Kidney (tissue), 14 donors: ENCODE data around the gene TBC1D10A. TPM values are rescaled to one million over a fixed set of nuclear protein-coding genes. Genes with fewer than 3 reads are reported as not detected.

Experiments
- DNase-seq, 5 donors: peaks; one replicate each; pipeline ENCODE4 v3.0.0-alpha.2; 2013 to 2020
- FAIRE-seq: peaks from 2 replicates; lab custom pipeline; 2012; peaks lifted over from hg19 to GRCh38; lab: Jason Lieb, UNC
- H3K27ac ChIP-seq, 2 donors: one replicate each; pipeline ENCODE4 v1.7.0; 2013; ENCODE audit warnings: low read depth in 2 of 2, low read length in 2 of 2, inconsistent platforms in 1 of 2
- H3K27me3 ChIP-seq: one replicate; pipeline ENCODE4 v1.7.1; 2013; ENCODE audit warnings: low read length, inconsistent platforms; ENCODE audit not compliant: control insufficient read depth, insufficient read depth
- H3K36me3 ChIP-seq, 3 donors: one replicate each; pipeline versions ENCODE4 v1.7.0 to v1.7.1; 2013; ENCODE audit warnings: low read length in 3 of 3, control low read depth in 1 of 3, inconsistent platforms in 1 of 3; ENCODE audit not compliant: insufficient read depth in 3 of 3, control insufficient read depth in 2 of 3
- H3K4me1 ChIP-seq, 3 donors: one replicate each; pipeline versions ENCODE4 v1.7.0 to v1.7.1; 2013; ENCODE audit warnings: low read length in 3 of 3, inconsistent platforms in 1 of 3, low read depth in 1 of 3; ENCODE audit not compliant: control insufficient read depth in 2 of 3, insufficient read depth in 2 of 3
- H3K4me3 ChIP-seq, 3 donors: one replicate each; pipeline versions ENCODE4 v1.7.0 to v1.8.1; 2013; ENCODE audit warnings: low read length in 3 of 3, control low read depth in 1 of 3, inconsistent platforms in 1 of 3
- H3K9ac ChIP-seq, 3 donors: one replicate each; pipeline versions ENCODE4 v1.7.0 to v1.7.1; 2013; ENCODE audit warnings: low read length in 3 of 3, control low read depth in 1 of 3, inconsistent platforms in 1 of 3
- H3K9me3 ChIP-seq, 3 donors: one replicate each; pipeline versions ENCODE4 v1.7.0 to v1.7.1; 2013; ENCODE audit warnings: low read length in 3 of 3, control low read depth in 1 of 3, inconsistent platforms in 1 of 3; ENCODE audit not compliant: control insufficient read depth in 2 of 3, insufficient read depth in 1 of 3
- CTCF ChIP-seq: IDR thresholded peaks from 3 replicates; pipeline ENCODE4 v1.5.1; 2012; ENCODE audit warnings: mild to moderate bottlenecking, moderate library complexity, borderline replicate concordance; ENCODE audit not compliant: insufficient read depth; ENCODE audit errors: extremely low read depth
- intact Hi-C: fragments of 100-400 bp; cut with DNase I; formaldehyde crosslinking; loops from one replicate; pipeline ENCODE4 v1.11.1; 2022
- polyA plus RNA-seq: library from polyadenylated mRNA; stranded (reverse); fragments of 350-450 nt; fragmentation: Illumina TruSeq; extraction: RNeasy Lipid Tissue Mini Kit (QIAGEN cat#74804); gene quantifications from one replicate; pipeline ENCODE4 v1.2.3, GENCODE V29; 2014; ENCODE audit warnings: low read depth, low replicate concordance; ENCODE audit not compliant: insufficient read depth
- total RNA-seq: library from RNA; stranded (reverse); fragmentation: NEBNext Ultra II Directional; extraction: Animal tissue kit (Norgen Biotek cat#: 25700); gene quantifications from one replicate; pipeline ENCODE4 v1.2.1, GENCODE V29; 2021
- donor health status: control.
- donor health status: control.
- donor health status: control.
- donor health status: control.
- donor health status: control.
- donor health status: DM: yes; HTN: yes; CAD: no.
- donor health status: Normal renal cell carcinoma (clear cell type).

TBC1D10A gene
- total and polyA plus RNA-seq, 2 donors from 2014 or later: 31.0 to 34.5 TPM

GRCh38 chr22:30296833-30297232, 29.9 kb downstream of the TBC1D10A start:
- H3K36me3 ChIP-seq: peaks cover 0 to 78% (median 39%) of the 10 kb centered on the region in 3 donors
- no peak overlapping the region for H3K27ac ChIP-seq
- intact Hi-C loops: no loop called here
- no peak for TF ChIP-seq CTCF
- no peak for DNase-seq
- FAIRE-seq: no peak
- no peaks in the 10 kb centered on the region for H3K27me3 ChIP-seq
- peaks cover 0 to 9% (median 4%) of the 10 kb centered on the region in 3 donors for H3K4me1 ChIP-seq
- no peaks in the 10 kb centered on the region for H3K9me3 ChIP-seq
- H3K9ac ChIP-seq: no peak overlapping the region
- no peak overlapping the region for H3K4me3 ChIP-seq

DNA sequence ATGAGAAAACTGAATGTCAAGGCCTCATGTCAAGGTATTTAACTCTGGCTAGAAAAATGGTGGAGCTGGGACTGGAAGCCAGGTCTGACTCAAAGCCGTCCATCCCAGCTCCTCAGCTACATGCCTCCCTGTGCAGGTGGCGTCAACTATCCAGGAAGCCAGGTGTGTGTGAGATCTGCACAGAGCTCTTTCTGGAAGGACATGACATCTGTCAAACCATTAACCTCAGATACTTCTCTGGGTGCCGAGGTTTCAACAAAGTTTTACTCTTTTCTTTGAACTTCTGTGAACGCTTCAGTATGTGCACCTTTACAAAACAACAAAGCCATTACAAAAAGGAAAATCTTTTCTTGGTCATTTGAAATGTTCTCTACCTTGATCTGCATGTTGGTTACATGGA, 30.4 kb downstream of the TBC1D10A start:
- intact Hi-C loops: no loop called here
- no peaks in the 10 kb centered on the region for H3K27me3 ChIP-seq
- no peak overlapping the region for H3K27ac ChIP-seq

GRCh38 chr22:30295576-30295975, 31.2 kb downstream of the TBC1D10A start:
- FAIRE-seq: no peak
- no peak for DNase-seq
- no peak for TF ChIP-seq CTCF
- intact Hi-C loops: no loop called here
- Histone ChIP-seq H3K27ac (no peak overlapping the region), H3K27me3 (no peaks in the 10 kb centered on the region), H3K36me3 (peaks cover 0 to 73% (median 32%) of the 10 kb centered on the region in 3 donors), H3K9ac (no peak overlapping the region), H3K4me3 (no peak overlapping the region), H3K4me1 (peaks cover 0 to 13% (median 13%) of the 10 kb centered on the region in 3 donors), H3K9me3 (no peaks in the 10 kb centered on the region)

More for the DNA sequence above, 30.4 kb downstream of the TBC1D10A start:
- no peak for DNase-seq
- Histone ChIP-seq H3K9ac (no peak overlapping the region), H3K4me1 (peaks cover 0 to 9% (median 6%) of the 10 kb centered on the region in 3 donors), H3K9me3 (no peaks in the 10 kb centered on the region), H3K4me3 (no peak overlapping the region), H3K36me3 (peaks cover 0 to 78% (median 35%) of the 10 kb centered on the region in 3 donors)
- no peak for FAIRE-seq
- TF ChIP-seq CTCF: no peak

DNA sequence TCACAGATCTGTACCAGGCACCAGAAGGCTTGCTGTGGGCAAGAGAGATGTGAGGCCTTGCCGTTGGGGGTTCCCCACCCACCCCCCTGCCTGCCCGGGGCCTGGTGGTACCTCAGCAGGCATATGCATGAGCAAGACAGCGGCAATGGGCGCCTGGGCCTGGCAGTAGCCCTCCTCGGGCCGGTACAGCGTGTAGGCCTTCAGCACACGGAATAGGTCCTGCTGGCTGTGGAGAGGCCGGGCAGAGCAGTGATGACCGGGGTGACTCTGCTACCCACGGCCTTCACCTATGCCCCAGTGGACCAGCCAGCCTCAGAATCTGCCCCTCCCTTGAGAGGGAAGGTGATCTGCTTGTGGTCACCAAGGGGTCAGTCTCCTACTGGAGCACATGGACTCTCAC, 31.9 kb downstream of the TBC1D10A start:
- H3K27me3 ChIP-seq: no peaks in the 10 kb centered on the region
- intact Hi-C loops: no loop called here
- FAIRE-seq (no peak), DNase-seq (no peak)
- H3K9ac ChIP-seq: no peak overlapping the region
- H3K27ac ChIP-seq: peak overlapping the region in 1 of 2 donors; percentile 15
- H3K36me3 ChIP-seq: peaks cover 0 to 67% (median 31%) of the 10 kb centered on the region in 3 donors
- H3K4me1 ChIP-seq: peaks cover 0 to 21% (median 20%) of the 10 kb centered on the region in 3 donors
- no peaks in the 10 kb centered on the region for H3K9me3 ChIP-seq
- no peak overlapping the region for H3K4me3 ChIP-seq
- no peak for TF ChIP-seq CTCF
